Retinal pigment epithelial cell (primary cell): ENCODE measurements around the gene DUSP28.

Experiments
- DNase-seq: peaks from one replicate; pipeline ENCODE4 v3.0.0-alpha.2; 2010; ENCODE audit warnings: low read depth
- H3K4me3 ChIP-seq: 2 replicates; pipeline ENCODE4 v1.5.1; 2011; ENCODE audit warnings: mild to moderate bottlenecking, low read length, control low read depth, moderate library complexity
- CTCF ChIP-seq: conservative IDR thresholded peaks from 2 replicates; pipeline ENCODE4 v1.5.1; 2011; ENCODE audit warnings: low read depth, low read length, control low read depth, inconsistent platforms

The DUSP28 gene

GRCh38 chr2:240522406-240522805 lies 37.8 kb upstream of the DUSP28 start:
- H3K4me3 ChIP-seq = no peak overlapping the region
- DNase-seq = no peak
- no peak for TF ChIP-seq CTCF

- no peak for TF ChIP-seq CTCF
- no peak overlapping the region for H3K4me3 ChIP-seq
- DNase-seq = no peak
Observed at GRCh38 chr2:240523451-240524281, 36.5 kb upstream of the DUSP28 start.

GRCh38 chr2:240524963-240525718 lies 35.0 kb upstream of the DUSP28 start:
- no peak for DNase-seq
- TF ChIP-seq CTCF = no peak
- no peak overlapping the region for H3K4me3 ChIP-seq

- H3K4me3 ChIP-seq = no peak overlapping the region
- no peak for DNase-seq
- TF ChIP-seq CTCF = no peak
Observed at GRCh38 chr2:240525802-240526201, 34.4 kb upstream of the DUSP28 start.

- no peak for TF ChIP-seq CTCF
- no peak for DNase-seq
- H3K4me3 ChIP-seq = no peak overlapping the region
Observed at GRCh38 chr2:240526521-240526920, 33.6 kb upstream of the DUSP28 start.

- H3K4me3 ChIP-seq = no peak overlapping the region
- no peak for DNase-seq
- TF ChIP-seq CTCF = no peak
Observed at GRCh38 chr2:240527153-240527750, 32.9 kb upstream of the DUSP28 start.
